ENCODE data around the gene PRSS50.
"Not testable (repeated sequence)": the region's sequence is repeated elsewhere in the genome, so short reads cannot be mapped to it uniquely, and the experiment has no call there.

Gene PRSS50

DNA sequence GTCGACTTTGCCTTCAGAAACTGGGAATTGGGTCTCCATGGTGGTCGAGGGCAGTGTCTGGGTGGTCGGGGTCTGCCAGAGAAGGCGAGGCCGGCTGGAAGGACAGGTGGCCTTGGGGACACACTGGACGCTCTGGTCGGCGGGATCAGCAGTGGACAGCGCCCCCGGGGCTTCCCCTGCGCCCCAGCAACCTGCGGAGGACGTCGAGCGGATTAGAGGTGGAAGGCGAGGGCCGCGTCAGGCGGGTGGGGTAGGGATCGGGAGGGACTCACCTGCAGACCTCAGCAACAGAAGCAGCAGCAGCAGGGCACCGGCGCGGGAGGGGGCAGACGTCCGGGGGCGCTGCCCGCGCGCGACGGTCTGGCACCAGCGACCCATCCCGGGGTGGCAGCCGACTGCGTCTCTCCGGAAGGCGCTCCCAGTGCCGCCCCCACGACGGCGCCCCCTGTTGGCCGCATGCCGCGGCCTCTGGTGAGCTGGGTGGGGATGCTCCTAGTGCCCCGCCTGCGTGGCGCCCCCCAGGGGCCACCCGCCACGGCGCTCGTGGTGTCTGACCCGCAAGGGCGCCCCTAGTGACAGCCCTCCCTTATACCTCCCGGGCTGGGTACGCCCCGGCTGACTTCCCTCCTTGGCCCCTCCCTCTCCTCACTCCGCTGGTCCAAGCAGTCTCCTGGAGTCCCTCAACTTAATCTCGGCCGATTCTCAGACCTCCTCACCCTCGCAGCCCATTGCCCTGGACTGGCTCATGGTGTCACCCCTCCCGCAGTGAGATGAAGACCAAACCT, at the start of gene PRSS50:
Gene PRSS50, minus strand, starts transcription at position 423 of the 785 bp plus-strand sequence. Its CDS starts 45 bp downstream, at position 378.
- no peak for DNase-seq (ENCODE audit: low read depth in 2 of 2, low spot score in 1 of 2)

GRCh38 chr3:46764206-46764605, 46.5 kb upstream of the PRSS50 start:
- no peak for DNase-seq (ENCODE audit: low read depth in 2 of 2, low spot score in 1 of 2)

DNA sequence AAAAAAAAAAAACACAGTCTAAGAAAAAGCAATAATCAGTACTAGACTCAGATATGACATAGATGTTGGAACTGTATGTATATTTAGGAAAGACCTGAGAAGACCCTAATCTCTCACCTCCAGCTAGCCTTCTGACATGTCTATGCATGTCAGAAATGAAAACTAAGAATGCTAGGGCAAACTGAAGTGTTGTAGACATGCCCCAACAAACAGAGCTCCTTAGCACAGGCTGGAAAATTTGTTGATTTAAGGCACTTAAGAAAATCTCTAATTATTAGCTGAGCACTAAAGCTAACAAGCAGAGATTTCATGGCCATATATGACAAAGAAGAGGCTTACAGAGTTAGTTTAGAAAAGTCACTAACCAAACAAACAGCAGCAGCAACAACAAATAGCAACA, 45.5 kb upstream of the PRSS50 start:
- DNase-seq (ENCODE audit: low read depth in 2 of 2, low spot score in 1 of 2), result no peak

GRCh38 chr3:46759239-46760167, 41.8 kb upstream of the PRSS50 start:
- DNase-seq (ENCODE audit: low read depth in 2 of 2, low spot score in 1 of 2), result no peak

GRCh38 chr3:46756642-46757041, 39.0 kb upstream of the PRSS50 start:
- DNase-seq (ENCODE audit: low read depth in 2 of 2, low spot score in 1 of 2), result no peak

DNA sequence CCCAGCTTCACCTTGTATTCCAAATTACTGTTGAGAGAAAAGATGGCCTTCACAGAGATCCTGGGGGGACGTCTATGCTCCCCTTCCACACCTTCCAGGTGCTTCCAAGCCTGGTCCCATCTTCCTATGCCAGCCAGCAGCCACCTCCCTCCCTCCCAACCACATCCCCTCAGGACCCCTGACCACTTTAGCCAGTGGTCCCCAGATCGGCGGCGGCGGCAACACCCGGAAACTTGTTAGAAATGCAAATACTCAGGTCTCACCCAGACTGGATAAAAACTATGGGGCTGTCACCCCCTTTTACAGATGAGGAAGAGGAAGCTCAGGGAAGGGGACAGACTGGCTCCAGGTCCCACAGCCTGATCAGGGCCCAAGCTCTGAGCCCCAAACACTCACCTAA, 38.0 kb upstream of the PRSS50 start:
- DNase-seq (ENCODE audit: low read depth in 2 of 2, low spot score in 1 of 2), result no peak

DNA sequence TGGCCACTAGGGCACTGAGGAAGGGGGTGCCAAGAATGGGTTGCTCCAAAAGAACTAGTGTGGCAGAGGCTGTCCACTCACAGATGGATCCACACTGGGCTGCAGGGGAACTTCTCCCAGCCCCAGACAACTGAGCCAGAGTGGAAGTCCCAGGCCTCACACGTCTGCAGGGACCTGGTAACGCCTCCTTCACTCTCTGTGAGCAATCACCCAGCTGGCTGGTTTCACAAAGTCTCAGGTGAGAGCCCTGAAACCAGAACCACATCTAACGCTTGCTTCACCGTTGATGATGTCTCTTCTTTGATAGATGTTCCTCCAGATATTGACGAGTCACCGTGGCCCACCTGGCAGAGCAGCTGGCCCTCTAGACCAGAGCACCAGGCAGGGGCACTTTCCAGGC, 35.5 kb upstream of the PRSS50 start:
- DNase-seq (ENCODE audit: low read depth in 2 of 2, low spot score in 1 of 2), result not testable (repeated sequence)

DNA sequence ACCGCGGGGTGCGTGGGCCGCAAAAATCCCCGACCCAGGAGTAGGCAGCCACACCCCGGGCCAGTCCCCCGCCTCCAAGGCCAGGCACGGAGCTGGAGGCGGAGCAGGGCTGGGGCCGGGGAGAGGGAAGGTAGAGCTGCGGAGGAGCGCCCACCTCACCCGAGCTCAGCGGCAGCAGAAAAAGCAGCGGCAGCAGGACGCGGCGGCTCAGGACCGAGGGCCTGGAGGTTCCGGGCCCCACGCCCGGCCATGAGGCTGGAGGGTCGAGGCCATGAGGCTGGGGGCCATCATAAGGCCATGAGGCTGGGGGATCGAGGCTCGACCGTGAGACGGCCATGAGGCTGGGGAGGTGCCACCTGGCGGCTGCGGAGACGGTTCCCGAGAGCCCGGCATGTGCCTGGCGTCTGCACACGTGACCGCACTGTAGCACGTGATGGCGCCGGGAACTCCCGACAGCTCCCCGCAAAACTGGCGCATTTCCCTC, 32.9 kb upstream of the PRSS50 start:
- no peak for DNase-seq (ENCODE audit: low read depth in 2 of 2, low spot score in 1 of 2)

DNA sequence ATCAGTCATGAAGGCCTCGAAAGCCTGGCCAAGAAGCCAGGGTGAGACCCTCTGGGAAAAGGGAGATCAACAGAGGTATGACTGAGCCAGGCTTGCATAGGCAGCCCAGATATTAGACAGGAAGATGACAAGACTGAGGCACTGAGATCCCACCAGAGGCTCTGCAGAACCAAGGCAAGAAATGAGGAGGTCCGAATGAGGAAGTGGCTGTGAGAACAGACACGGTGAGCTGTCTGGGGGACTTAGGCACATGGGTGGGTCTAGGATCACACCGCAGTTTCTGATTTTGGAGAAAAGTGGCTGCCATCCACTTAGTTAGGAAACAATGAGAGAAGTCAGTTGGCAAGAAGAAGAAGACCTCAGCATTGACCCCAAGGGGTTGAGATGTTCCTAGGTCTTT, 31.5 kb upstream of the PRSS50 start:
- DNase-seq (ENCODE audit: low read depth in 2 of 2, low spot score in 1 of 2), result no peak

- DNase-seq (ENCODE audit: low read depth in 2 of 2, low spot score in 1 of 2), result no peak
Observed at GRCh38 chr3:46748170-46748569, 30.5 kb upstream of the PRSS50 start.

GRCh38 chr3:46746711-46747110, 29.0 kb upstream of the PRSS50 start:
- no peak for DNase-seq (ENCODE audit: low read depth in 2 of 2, low spot score in 1 of 2)

- no peak for DNase-seq (ENCODE audit: low read depth in 2 of 2, low spot score in 1 of 2)
Observed at GRCh38 chr3:46742992-46743585, 25.4 kb upstream of the PRSS50 start.

DNA sequence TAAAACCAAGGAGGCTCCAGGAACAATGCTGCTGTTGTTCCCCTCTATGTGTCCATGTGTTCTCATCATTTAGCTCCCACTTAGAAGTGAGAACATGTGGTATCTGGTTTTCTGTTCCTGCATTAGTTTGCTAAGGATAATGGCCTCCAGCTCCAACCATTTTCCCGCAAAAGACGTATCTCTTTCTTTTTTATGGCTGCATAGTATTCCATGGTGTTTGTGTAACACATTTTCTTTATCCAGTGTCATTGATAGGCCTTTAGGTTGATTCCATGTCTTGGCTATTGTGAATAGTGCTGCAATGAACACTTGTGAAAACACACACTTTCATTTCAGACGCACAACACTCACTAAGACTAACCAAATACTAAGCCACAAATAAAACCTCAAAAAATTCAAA, 21.9 kb upstream of the PRSS50 start:
- DNase-seq (ENCODE audit: low read depth in 2 of 2, low spot score in 1 of 2), result not testable (repeated sequence)

DNA sequence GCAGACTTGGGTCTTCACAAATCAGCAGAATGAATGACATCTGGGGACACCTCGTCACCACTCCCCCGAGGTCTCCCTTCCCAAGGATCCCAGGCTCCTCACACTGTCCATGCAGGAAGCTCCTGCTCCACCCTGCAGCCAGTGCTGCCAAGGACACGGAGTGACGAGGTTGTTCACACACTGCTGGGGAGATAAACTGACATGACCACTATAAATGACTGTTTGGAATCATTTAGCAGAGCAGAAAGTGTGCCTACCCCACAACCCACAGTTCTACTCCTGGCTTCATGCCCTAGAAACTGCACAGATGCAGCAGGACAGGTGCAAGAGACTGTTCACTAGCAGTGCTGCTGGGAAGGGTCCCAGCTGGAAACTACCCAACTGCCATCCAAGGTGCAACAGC, 19.7 kb upstream of the PRSS50 start:
- no peak for DNase-seq (ENCODE audit: low read depth in 2 of 2, low spot score in 1 of 2)

- DNase-seq (ENCODE audit: low read depth in 2 of 2, low spot score in 1 of 2), result no peak
Observed at GRCh38 chr3:46736006-46736872, 18.6 kb upstream of the PRSS50 start.

- no peak for DNase-seq (ENCODE audit: low read depth in 2 of 2, low spot score in 1 of 2)
Observed at GRCh38 chr3:46734773-46735172, 17.1 kb upstream of the PRSS50 start.

DNA sequence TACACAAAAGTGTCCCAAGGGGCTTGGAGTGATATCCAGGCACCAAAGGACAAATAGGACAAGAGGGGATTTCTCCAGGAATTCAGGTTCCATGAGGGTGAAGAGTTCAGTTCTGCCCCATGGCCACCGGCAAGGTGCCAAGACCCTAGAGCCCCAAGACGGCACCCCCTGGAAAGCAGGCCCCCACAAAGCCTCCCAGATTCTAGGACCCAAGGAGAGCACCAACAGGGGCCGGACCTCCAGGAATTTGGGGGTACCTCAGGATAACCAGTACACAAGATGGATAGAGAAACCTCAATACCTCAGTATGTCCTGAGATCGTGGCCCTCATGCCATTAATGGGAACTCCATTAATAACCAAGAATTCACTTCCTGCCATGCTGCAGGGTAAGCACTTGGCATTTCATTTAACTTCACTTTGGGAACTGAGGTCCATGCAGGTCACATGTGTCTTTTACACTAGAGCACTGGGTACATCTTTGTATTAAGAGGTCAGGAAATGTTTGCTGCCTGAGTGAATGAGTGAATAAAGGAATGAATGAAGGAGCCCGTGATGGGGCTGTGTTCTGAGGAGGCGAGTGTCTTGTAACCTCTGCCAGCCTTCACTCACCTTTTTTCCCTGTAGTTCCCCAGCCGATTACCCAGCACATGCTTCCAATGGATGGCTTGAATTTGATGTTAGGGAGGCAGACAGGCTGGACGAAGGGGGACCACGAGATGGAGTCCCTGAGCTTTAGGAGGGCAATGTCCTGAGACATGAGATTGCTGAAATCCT, 15.5 kb upstream of the PRSS50 start:
- no peak for DNase-seq (ENCODE audit: low read depth in 2 of 2, low spot score in 1 of 2)

DNA sequence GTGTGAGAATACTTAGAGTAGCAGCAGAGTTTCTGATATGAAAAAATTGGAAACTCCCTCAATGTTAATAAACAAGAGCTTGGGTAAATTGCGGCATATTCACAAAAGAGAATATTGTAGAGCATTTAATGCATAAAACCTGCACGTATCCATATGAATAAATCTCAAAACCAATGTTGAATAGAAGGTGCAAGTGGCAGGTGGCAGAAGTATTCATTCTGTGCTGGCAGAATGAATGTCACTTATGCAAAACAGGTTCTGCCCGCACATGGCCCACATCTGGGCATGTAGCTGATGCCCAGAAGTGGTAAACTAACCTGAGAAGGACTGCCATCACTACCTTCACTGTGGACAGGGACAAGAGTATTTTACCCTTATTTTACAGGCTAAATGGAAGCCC, 14.1 kb upstream of the PRSS50 start:
- no peak for DNase-seq (ENCODE audit: low read depth in 2 of 2, low spot score in 1 of 2)

DNA sequence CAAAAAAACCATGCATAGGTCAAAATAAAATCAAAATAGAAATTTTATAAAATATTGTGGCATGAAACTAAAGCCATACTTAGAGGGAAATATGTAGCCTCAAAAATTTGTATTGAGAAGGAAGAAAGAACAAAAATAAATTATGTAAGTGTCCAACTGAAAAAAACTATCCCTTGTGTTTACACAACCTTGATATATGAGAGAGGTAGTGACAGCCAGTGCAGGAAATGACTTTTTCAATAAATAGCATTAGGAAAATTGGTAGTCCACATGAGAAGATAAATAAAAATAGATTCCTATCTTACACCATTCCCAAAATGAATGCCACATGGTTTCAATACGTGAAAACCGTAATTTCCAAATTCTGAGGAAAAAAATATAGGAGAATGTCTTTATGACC, 13.2 kb upstream of the PRSS50 start:
- no peak for DNase-seq (ENCODE audit: low read depth in 2 of 2, low spot score in 1 of 2)

- no peak for DNase-seq (ENCODE audit: low read depth in 2 of 2, low spot score in 1 of 2)
Observed at GRCh38 chr3:46729038-46729437, 11.4 kb upstream of the PRSS50 start.

Measured in stimulated activated CD8-positive, alpha-beta memory T cell treated with anti-CD3 and anti-CD28 coated beads, Interleukin-4, amount 100 ng/mL, for 1 hour (primary cell).